ENCODE data around the gene EEF2. TPM values are rescaled to one million over a fixed set of nuclear protein-coding genes. Genes with fewer than 3 reads are reported as not detected.

The EEF2 gene
- total and polyA plus RNA-seq, 11 donors = 846 to 2,686 (median 2,118) TPM

DNA sequence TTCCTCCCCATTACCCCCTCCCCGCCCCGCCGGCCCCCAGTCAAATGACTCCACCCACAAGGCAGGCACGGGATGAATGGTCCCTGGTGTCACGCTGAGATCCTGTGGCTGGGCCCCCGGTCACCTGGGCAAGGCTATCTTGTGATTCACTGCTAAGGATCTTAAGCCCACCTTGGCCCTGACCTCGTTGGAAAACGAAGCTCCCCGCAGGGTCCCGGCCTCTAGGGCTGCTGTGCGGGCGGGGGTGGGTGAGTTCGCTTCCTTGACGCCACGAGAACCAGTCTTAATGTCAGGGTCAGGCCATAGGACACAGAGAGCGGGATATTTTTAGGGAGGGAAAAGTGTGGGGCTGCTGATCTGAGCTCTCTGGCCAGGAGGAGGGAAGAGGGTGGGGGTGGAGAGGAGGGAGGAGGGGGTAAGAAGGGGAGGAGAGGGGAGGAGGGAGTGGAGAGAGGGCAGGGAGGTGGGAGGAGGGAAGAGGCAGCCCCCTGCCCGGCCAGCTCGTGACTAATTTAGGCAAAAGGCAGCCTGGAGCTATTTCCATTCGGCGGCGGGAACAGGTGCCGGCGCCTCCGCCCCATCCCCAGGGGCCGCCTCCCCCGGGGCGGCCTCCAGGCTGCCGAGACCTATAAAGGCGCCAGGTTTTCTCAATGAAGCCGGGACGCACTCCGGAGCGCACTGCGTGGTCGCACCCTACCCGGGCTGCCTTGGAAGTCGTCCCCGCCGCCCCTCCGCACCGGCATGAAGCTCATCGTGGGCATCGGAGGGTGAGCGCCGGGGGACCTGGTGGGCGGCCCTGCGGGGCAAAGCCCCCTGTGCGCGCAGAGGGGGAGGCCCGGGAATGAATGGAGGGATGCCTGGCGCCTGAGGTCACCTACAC, 52.1 kb downstream of the EEF2 start, which contains the start of gene NMRK2:
NMRK2 (plus strand) TSS at position 139 of the 880 bp plus-strand sequence; CDS start at position 742, 603 bp downstream.
- Histone ChIP-seq H3K27me3 (peaks cover 0 to 25% (median 0%) of the 10 kb centered on the region in 9 donors), H3K9me3 (no peaks in the 10 kb centered on the region), H3K36me3 (no peaks in the 10 kb centered on the region), H3K4me1 (peaks cover 0 to 24% (median 3%) of the 10 kb centered on the region in 12 donors), H3K27ac (peak within 1 kb of the TSS; percentile 64 to 98 (median 90)), H3K4me3 (peak within 1 kb of the TSS; percentile 32 to 81 (median 56))
- no peak for TF ChIP-seq CTCF (IDR thresholded peaks at IDR 0.05)
- peak in 1 of 2 donors; percentile 80 for TF ChIP-seq POLR2A (IDR thresholded peaks at IDR 0.05)
- DNase-seq = peak; percentile 69 to 89 (median 76)
- ATAC-seq = peak; percentile 57 to 81 (median 73)
- intact Hi-C loops (cut with DNase I) = loop anchor here in 3 of 10 donors (2.0 to 5.0 kb wide), 2 partner anchors 34 to 36 kb away; no protein-coding TSS in a partner anchor
- WGBS, 4 donors = 1 to 2% (median 1%) methylated on average over 29 to 51 of the region's 51 CpGs

GRCh38 chr19:3931041-3931440, 54.2 kb downstream of the EEF2 start:
- no peak overlapping the region for H3K4me3 ChIP-seq
- no peaks in the 10 kb centered on the region for H3K9me3 ChIP-seq
- ATAC-seq = peak; percentile 68 to 80 (median 70)
- H3K27me3 ChIP-seq = peaks cover 0 to 25% (median 0%) of the 10 kb centered on the region in 9 donors
- peak; percentile 78 to 91 (median 83) for DNase-seq
- WGBS, 4 donors = 37 to 58% (median 47%) methylated on average over 5 to 8 of the region's 8 CpGs
- TF ChIP-seq POLR2A (IDR thresholded peaks at IDR 0.05) = peak in 1 of 2 donors; percentile 15
- no peak for TF ChIP-seq CTCF (IDR thresholded peaks at IDR 0.05)
- no peaks in the 10 kb centered on the region for H3K36me3 ChIP-seq
- intact Hi-C loops (cut with DNase I) = loop anchor here in 2 of 10 donors (5.0 kb wide), 1 partner anchor 36 kb away; no protein-coding TSS in a partner anchor
- H3K4me1 ChIP-seq = peaks cover 0 to 24% (median 3%) of the 10 kb centered on the region in 12 donors
- peak overlapping the region; percentile 47 to 98 (median 90) for H3K27ac ChIP-seq

MicroRNAs encoded within 50 kb of the gene (microRNA counts, 767-probe panel; counts per million panel counts)
- microRNA hsa-miR-637 = 0 to 309 counts per million in 2 donors

Small RNAs within 50 kb of the gene (microRNA-seq; reads per million reads assigned to microRNA genes)
- 0 to 0.77 (median 0) reads per million in 4 donors for gene MIR637

Other genes starting within 250 kb of the EEF2 start
- 10 to 100 TPM in 6 of 9 donors, 1 to 10 TPM in 3; 8.8 to 28.7 (median 13.8) TPM for gene APBA3, start 223.8 kb downstream of the EEF2 start, total RNA-seq
- 10 to 100 TPM; 11.6 to 22.1 TPM for gene APBA3, start 223.8 kb downstream of the EEF2 start, polyA plus RNA-seq
- 10 to 100 TPM; 58.9 to 96.9 (median 69.1) TPM for gene MRPL54, start 222.8 kb downstream of the EEF2 start, total RNA-seq
- 100 to 1,000 TPM in 1 of 2 donors, 10 to 100 TPM in 1; 76.8 to 153 TPM for gene MRPL54, start 222.8 kb downstream of the EEF2 start, polyA plus RNA-seq
- gene RAX2, start 213.2 kb downstream of the EEF2 start, total RNA-seq = not detected
- gene RAX2, start 213.2 kb downstream of the EEF2 start, polyA plus RNA-seq = not detected
- gene MATK, start 199.1 kb downstream of the EEF2 start, total RNA-seq = 1 to 10 TPM in 4 of 9 donors, under 1 TPM in 5; 0.20 to 8.9 (median 0.70) TPM
- gene MATK, start 199.1 kb downstream of the EEF2 start, polyA plus RNA-seq = under 1 TPM; 0.57 to 1.00 TPM
- gene ZFR2, start 116.4 kb downstream of the EEF2 start, total RNA-seq = under 1 TPM in 1 of 9 donors, not detected in 8; 0.16 TPM
- gene ZFR2, start 116.4 kb downstream of the EEF2 start, polyA plus RNA-seq = under 1 TPM in 1 of 2 donors, not detected in 1; 0.08 TPM
- gene ATCAY, start 104.8 kb downstream of the EEF2 start, total RNA-seq = not detected
- gene ATCAY, start 104.8 kb downstream of the EEF2 start, polyA plus RNA-seq = not detected
- gene NMRK2, start 52.4 kb downstream of the EEF2 start, total RNA-seq = 1,000 to 10,000 TPM in 3 of 9 donors, 100 to 1,000 TPM in 6; 347 to 2,001 (median 606) TPM
- 1,000 to 10,000 TPM in 1 of 2 donors, 100 to 1,000 TPM in 1; 649 to 1,244 TPM for gene NMRK2, start 52.4 kb downstream of the EEF2 start, polyA plus RNA-seq
- 100 to 1,000 TPM in 4 of 9 donors, 10 to 100 TPM in 5; 70.6 to 200 (median 97.4) TPM for gene DAPK3, start 14.4 kb downstream of the EEF2 start, total RNA-seq
- 100 to 1,000 TPM; 160 to 252 TPM for gene DAPK3, start 14.4 kb downstream of the EEF2 start, polyA plus RNA-seq
- gene PIAS4, start 22.3 kb upstream of the EEF2 start, total RNA-seq = 10 to 100 TPM; 12.5 to 19.1 (median 15.3) TPM
- 10 to 100 TPM; 12.3 to 15.4 TPM for gene PIAS4, start 22.3 kb upstream of the EEF2 start, polyA plus RNA-seq
- 10 to 100 TPM; 22.8 to 65.0 (median 29.3) TPM for gene ZBTB7A, start 81.4 kb upstream of the EEF2 start, total RNA-seq
- 10 to 100 TPM; 14.6 to 14.7 TPM for gene ZBTB7A, start 81.4 kb upstream of the EEF2 start, polyA plus RNA-seq
- 100 to 1,000 TPM in 7 of 9 donors, 10 to 100 TPM in 2; 95.3 to 154 (median 108) TPM for gene MAP2K2, start 138.7 kb upstream of the EEF2 start, total RNA-seq
- 100 to 1,000 TPM; 131 to 204 TPM for gene MAP2K2, start 138.7 kb upstream of the EEF2 start, polyA plus RNA-seq
- gene CREB3L3, start 168.2 kb upstream of the EEF2 start, total RNA-seq = not detected
- not detected for gene CREB3L3, start 168.2 kb upstream of the EEF2 start, polyA plus RNA-seq
- gene SIRT6, start 197.1 kb upstream of the EEF2 start, total RNA-seq = 10 to 100 TPM; 10.2 to 16.7 (median 12.7) TPM
- gene SIRT6, start 197.1 kb upstream of the EEF2 start, polyA plus RNA-seq = 10 to 100 TPM; 15.6 to 29.0 TPM
- gene ANKRD24, start 197.2 kb upstream of the EEF2 start, total RNA-seq = 1 to 10 TPM in 2 of 9 donors, under 1 TPM in 4, not detected in 3; 0.23 to 1.4 (median 0.51) TPM
- under 1 TPM; 0.12 to 0.30 TPM for gene ANKRD24, start 197.2 kb upstream of the EEF2 start, polyA plus RNA-seq
- 1 to 10 TPM in 4 of 9 donors, under 1 TPM in 5; 0.27 to 5.6 (median 0.54) TPM for gene EBI3, start 244.1 kb upstream of the EEF2 start, total RNA-seq
- 1 to 10 TPM in 1 of 2 donors, under 1 TPM in 1; 0.88 to 1.4 TPM for gene EBI3, start 244.1 kb upstream of the EEF2 start, polyA plus RNA-seq